ENCODE results near the gene IGFBP4. TPM values are rescaled to one million over a fixed set of nuclear protein-coding genes. Genes with fewer than 3 reads are reported as not detected.
A peak's percentile ranks its signal among the peaks of the same experiment; 100 is the strongest.
"Not testable (repeated sequence)": the region's sequence is repeated elsewhere in the genome, so short reads cannot be mapped to it uniquely, and the experiment has no call there.

IGFBP4 gene
- total RNA-seq = 72.1 TPM

- ATAC-seq = peak; percentile 55
Observed at GRCh38 chr17:40443196-40443987, at the start of gene IGFBP4. Gene IGFBP4 (plus strand): TSS chr17:40443450. CDS start chr17:40443736, 286 bp downstream.

- no peak for ATAC-seq
Observed at GRCh38 chr17:40399185-40399584, 44.1 kb upstream of the IGFBP4 start.

GRCh38 chr17:40402668-40403067, 40.6 kb upstream of the IGFBP4 start:
- ATAC-seq = no peak

- no peak for ATAC-seq
Observed at GRCh38 chr17:40404003-40404402, 39.2 kb upstream of the IGFBP4 start.

- no peak for ATAC-seq
Observed at GRCh38 chr17:40407460-40407859, 35.8 kb upstream of the IGFBP4 start.

- ATAC-seq = not testable (repeated sequence)
Observed at GRCh38 chr17:40409540-40409939, 33.7 kb upstream of the IGFBP4 start.

GRCh38 chr17:40410082-40410481, 33.2 kb upstream of the IGFBP4 start:
- ATAC-seq = no peak

GRCh38 chr17:40411821-40412220, 31.4 kb upstream of the IGFBP4 start:
- no peak for ATAC-seq

GRCh38 chr17:40412880-40413279, 30.4 kb upstream of the IGFBP4 start:
- no peak for ATAC-seq

GRCh38 chr17:40414312-40414711, 28.9 kb upstream of the IGFBP4 start:
- ATAC-seq = not testable (repeated sequence)

GRCh38 chr17:40415390-40415789, 27.9 kb upstream of the IGFBP4 start:
- ATAC-seq = peak; percentile 24

- no peak for ATAC-seq
Observed at GRCh38 chr17:40416671-40417070, 26.6 kb upstream of the IGFBP4 start.

GRCh38 chr17:40417258-40417608, 26.0 kb upstream of the IGFBP4 start:
- ATAC-seq = no peak

- ATAC-seq = peak; percentile 99
Observed at GRCh38 chr17:40417609-40418427, 25.4 kb upstream of the IGFBP4 start, which contains the start of gene TOP2A. Gene TOP2A (minus strand): TSS chr17:40417896. CDS start chr17:40417791, 105 bp downstream.

GRCh38 chr17:40418428-40418706, 24.9 kb upstream of the IGFBP4 start:
- no peak for ATAC-seq

GRCh38 chr17:40419559-40420331, 23.5 kb upstream of the IGFBP4 start:
- no peak for ATAC-seq

GRCh38 chr17:40422990-40423633, 20.1 kb upstream of the IGFBP4 start:
- ATAC-seq = no peak

GRCh38 chr17:40425741-40426140, 17.5 kb upstream of the IGFBP4 start:
- no peak for ATAC-seq

GRCh38 chr17:40427002-40427491, 16.2 kb upstream of the IGFBP4 start:
- no peak for ATAC-seq

- no peak for ATAC-seq
Observed at GRCh38 chr17:40430272-40431230, 12.7 kb upstream of the IGFBP4 start.

- no peak for ATAC-seq
Observed at GRCh38 chr17:40431231-40431602, 12.0 kb upstream of the IGFBP4 start.
